GM19372 (cell line): Measurements from ENCODE around the gene CNPY1.

Experiments used
- ATAC-seq: cut with Tn5 transposase; IDR thresholded peaks from one replicate; pipeline ENCODE4 v1.9.1; 2021; ENCODE audit warnings: mild to moderate bottlenecking, low read depth, moderate library complexity; ENCODE audit not compliant: unreplicated experiment

CNPY1 gene

GRCh38 chr7:155458878-155459699, 87.3 kb downstream of the CNPY1 start:
- no peak for ATAC-seq

- no peak for ATAC-seq
Observed at GRCh38 chr7:155458111-155458877, 88.1 kb downstream of the CNPY1 start, which contains the start of gene EN2. EN2 (plus strand) TSS chr7:155458129; CDS start chr7:155458378, 249 bp downstream.

- no peak for ATAC-seq
Observed at GRCh38 chr7:155457544-155458110, 88.7 kb downstream of the CNPY1 start.

GRCh38 chr7:155456738-155457543, 89.4 kb downstream of the CNPY1 start:
- no peak for ATAC-seq

- ATAC-seq, result no peak
Observed at GRCh38 chr7:155455776-155456737, 90.3 kb downstream of the CNPY1 start.

- ATAC-seq, result no peak
Observed at GRCh38 chr7:155455132-155455693, 91.1 kb downstream of the CNPY1 start.

GRCh38 chr7:155454183-155455112, 91.9 kb downstream of the CNPY1 start:
- no peak for ATAC-seq

GRCh38 chr7:155453296-155454182, 92.8 kb downstream of the CNPY1 start:
- no peak for ATAC-seq

GRCh38 chr7:155452505-155453295, 93.7 kb downstream of the CNPY1 start:
- ATAC-seq, result no peak

- no peak for ATAC-seq
Observed at GRCh38 chr7:155451840-155452239, 94.5 kb downstream of the CNPY1 start.
